GM18868 (cell line): ENCODE data around the gene RBM39.
"Not testable (repeated sequence)": the region's sequence is repeated elsewhere in the genome, so short reads cannot be mapped to it uniquely, and the experiment has no call there.

Experiments
- ATAC-seq: cut with Tn5 transposase; IDR thresholded peaks from one replicate; pipeline ENCODE4 v1.9.1; 2021; ENCODE audit warnings: mild to moderate bottlenecking, moderate library complexity; ENCODE audit not compliant: unreplicated experiment

The RBM39 gene

GRCh38 chr20:35729836-35730582 is 12.1 kb downstream of the RBM39 start:
- no peak for ATAC-seq

GRCh38 chr20:35729283-35729807 is 12.7 kb downstream of the RBM39 start:
- ATAC-seq: no peak

- no peak for ATAC-seq
Observed at GRCh38 chr20:35726842-35727711, 15.0 kb downstream of the RBM39 start.

GRCh38 chr20:35724321-35725230 is 17.5 kb downstream of the RBM39 start:
- no peak for ATAC-seq

GRCh38 chr20:35723652-35724320 is 18.3 kb downstream of the RBM39 start:
- ATAC-seq: not testable (repeated sequence)

GRCh38 chr20:35723275-35723639 is 18.8 kb downstream of the RBM39 start:
- ATAC-seq: not testable (repeated sequence)

GRCh38 chr20:35721621-35722020 is 20.4 kb downstream of the RBM39 start:
- no peak for ATAC-seq

- ATAC-seq: no peak
Observed at GRCh38 chr20:35721219-35721618, 20.8 kb downstream of the RBM39 start.

- no peak for ATAC-seq
Observed at GRCh38 chr20:35720165-35721123, 21.6 kb downstream of the RBM39 start.

GRCh38 chr20:35719717-35720116 is 22.3 kb downstream of the RBM39 start:
- ATAC-seq: no peak

GRCh38 chr20:35718972-35719635 is 23.0 kb downstream of the RBM39 start:
- no peak for ATAC-seq

- not testable (repeated sequence) for ATAC-seq
Observed at GRCh38 chr20:35718321-35718720, 23.7 kb downstream of the RBM39 start.

- ATAC-seq: no peak
Observed at GRCh38 chr20:35716330-35716729, 25.7 kb downstream of the RBM39 start.

- ATAC-seq: no peak
Observed at GRCh38 chr20:35715652-35716051, 26.4 kb downstream of the RBM39 start.

GRCh38 chr20:35714127-35714526 is 27.9 kb downstream of the RBM39 start:
- no peak for ATAC-seq

GRCh38 chr20:35713120-35713519 is 28.9 kb downstream of the RBM39 start:
- ATAC-seq: not testable (repeated sequence)

GRCh38 chr20:35711588-35712209 is 30.4 kb downstream of the RBM39 start:
- ATAC-seq: no peak
